Panc1 (cell line): ENCODE data around the gene IP6K1.

Source experiments
- CTCF ChIP-seq: fragments of 450-650 bp; IDR thresholded peaks from 2 replicates; pipeline ENCODE4 v1.5.1; 2017; ENCODE audit warnings: mild to moderate bottlenecking
- POLR2AphosphoS5 ChIP-seq: IDR thresholded peaks from 2 replicates; pipeline ENCODE4 v1.6.1; 2012; ENCODE audit warnings: mild to moderate bottlenecking, low read depth, low read length, moderate library complexity
- TCF7L2 ChIP-seq: IDR thresholded peaks from 2 replicates; pipeline ENCODE4 v1.6.1; 2011; ENCODE audit warnings: mild to moderate bottlenecking, low read depth, low read length, inconsistent platforms

GRCh38 chr3:49788056-49788455 lies 1.7 kb upstream of the IP6K1 start:
- no peak for TF ChIP-seq CTCF
- no peak for TF ChIP-seq POLR2AphosphoS5
- no peak for TF ChIP-seq TCF7L2
